Measurements from ENCODE around the gene NACC1. TPM values are rescaled to one million over a fixed set of nuclear protein-coding genes. Genes with fewer than 3 reads are reported as not detected.

The NACC1 gene
- total and polyA plus RNA-seq, 8 donors: 7.0 to 25.3 (median 14.1) TPM

GRCh38 chr19:13132471-13133180, 14.6 kb downstream of the NACC1 start:
- Histone ChIP-seq H3K4me1 (no peaks in the 10 kb centered on the region), H3K9me3 (no peaks in the 10 kb centered on the region), H3K27ac (no peak overlapping the region), H3K27me3 (no peaks in the 10 kb centered on the region), H3K36me3 (peaks cover 0 to 25% (median 0%) of the 10 kb centered on the region in 3 donors), H3K4me3 (no peak overlapping the region)
- WGBS, 2 donors: 83 to 84% methylated on average over 8 of the region's 8 CpGs
- ATAC-seq (no peak), FAIRE-seq (no peak), DNase-seq (no peak)
- intact Hi-C loops (cut with DNase I): no loop called here
- TF ChIP-seq, protein P1, sequence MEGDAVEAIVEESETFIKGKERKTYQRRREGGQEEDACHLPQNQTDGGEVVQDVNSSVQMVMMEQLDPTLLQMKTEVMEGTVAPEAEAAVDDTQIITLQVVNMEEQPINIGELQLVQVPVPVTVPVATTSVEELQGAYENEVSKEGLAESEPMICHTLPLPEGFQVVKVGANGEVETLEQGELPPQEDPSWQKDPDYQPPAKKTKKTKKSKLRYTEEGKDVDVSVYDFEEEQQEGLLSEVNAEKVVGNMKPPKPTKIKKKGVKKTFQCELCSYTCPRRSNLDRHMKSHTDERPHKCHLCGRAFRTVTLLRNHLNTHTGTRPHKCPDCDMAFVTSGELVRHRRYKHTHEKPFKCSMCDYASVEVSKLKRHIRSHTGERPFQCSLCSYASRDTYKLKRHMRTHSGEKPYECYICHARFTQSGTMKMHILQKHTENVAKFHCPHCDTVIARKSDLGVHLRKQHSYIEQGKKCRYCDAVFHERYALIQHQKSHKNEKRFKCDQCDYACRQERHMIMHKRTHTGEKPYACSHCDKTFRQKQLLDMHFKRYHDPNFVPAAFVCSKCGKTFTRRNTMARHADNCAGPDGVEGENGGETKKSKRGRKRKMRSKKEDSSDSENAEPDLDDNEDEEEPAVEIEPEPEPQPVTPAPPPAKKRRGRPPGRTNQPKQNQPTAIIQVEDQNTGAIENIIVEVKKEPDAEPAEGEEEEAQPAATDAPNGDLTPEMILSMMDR (IDR thresholded peaks at IDR 0.05): no peak

GRCh38 chr19:13133241-13133870, 15.3 kb downstream of the NACC1 start:
- Histone ChIP-seq H3K36me3 (peaks cover 0 to 32% (median 3%) of the 10 kb centered on the region in 3 donors), H3K4me1 (no peaks in the 10 kb centered on the region), H3K4me3 (no peak overlapping the region), H3K27ac (no peak overlapping the region), H3K9me3 (no peaks in the 10 kb centered on the region), H3K27me3 (no peaks in the 10 kb centered on the region)
- ATAC-seq (no peak), FAIRE-seq (no peak), DNase-seq (no peak)
- TF ChIP-seq, protein P1 (IDR thresholded peaks at IDR 0.05): no peak
- 69 to 72% methylated on average over 12 of the region's 12 CpGs for WGBS, 2 donors
- intact Hi-C loops (cut with DNase I): no loop called here

- 93 to 98% methylated on average over 3 of the region's 3 CpGs for WGBS, 2 donors
- H3K36me3 ChIP-seq: peaks cover 0 to 38% (median 8%) of the 10 kb centered on the region in 3 donors
- no peak overlapping the region for H3K4me3 ChIP-seq
- TF ChIP-seq, protein P1 (IDR thresholded peaks at IDR 0.05): no peak
- H3K4me1 ChIP-seq: no peaks in the 10 kb centered on the region
- H3K27me3 ChIP-seq: no peaks in the 10 kb centered on the region
- FAIRE-seq: no peak
- no peak for ATAC-seq
- no peak overlapping the region for H3K27ac ChIP-seq
- intact Hi-C loops (cut with DNase I): no loop called here
- H3K9me3 ChIP-seq: no peaks in the 10 kb centered on the region
- DNase-seq: no peak
Observed at GRCh38 chr19:13134626-13135025, 16.6 kb downstream of the NACC1 start.

- intact Hi-C loops (cut with DNase I): no loop called here
- no peak for ATAC-seq
- TF ChIP-seq, protein P1 (IDR thresholded peaks at IDR 0.05): no peak
- Histone ChIP-seq H3K27ac (no peak overlapping the region), H3K4me1 (no peaks in the 10 kb centered on the region), H3K9me3 (no peaks in the 10 kb centered on the region), H3K27me3 (no peaks in the 10 kb centered on the region), H3K4me3 (no peak overlapping the region), H3K36me3 (peaks cover 0 to 38% (median 8%) of the 10 kb centered on the region in 3 donors)
- 93 to 95% methylated on average over 60 of the region's 60 CpGs for WGBS, 2 donors
- FAIRE-seq: no peak
- DNase-seq: no peak
Observed at GRCh38 chr19:13135068-13136062, 17.3 kb downstream of the NACC1 start.
